B cell (primary cell): ENCODE data around the gene YOD1. TPM values are rescaled to one million over a fixed set of nuclear protein-coding genes. Genes with fewer than 3 reads are reported as not detected.

Experiments used
- ATAC-seq: fragments of 200-7000 bp; cut with Tn5 transposase; one replicate; pipeline ENCODE4 v1.10.0; 2021; ENCODE audit warnings: low read depth, mild to moderate bottlenecking, moderate number of reproducible peaks, moderate library complexity
- CTCF ChIA-PET: fragments of 350-600 bp; sonication (Branson Sonifier 250); formaldehyde crosslinking; loops from one replicate; lab custom pipeline; 2021; ENCODE audit warnings: antibody characterized with exemption, inconsistent platforms; lab: Charles Lee
- POLR2A ChIA-PET: fragments of 350-600 bp; sonication (Branson Sonifier 250); formaldehyde crosslinking; loops from one replicate; lab custom pipeline; 2021; ENCODE audit warnings: antibody characterized with exemption; lab: Charles Lee
- DNase-seq: peaks from one replicate; pipeline ENCODE4 v3.0.0; 2013
- H2AFZ ChIP-seq: 2 replicates; pipeline ENCODE4 v1.6.1; 2012; ENCODE audit warnings: mild to moderate bottlenecking, low read depth, low read length; ENCODE audit not compliant: insufficient read depth, poor library complexity, severe bottlenecking
- H3K27ac ChIP-seq, 2 donors: 1 replicate in 1 of 2; 2 replicates in 1 of 2; pipeline ENCODE4 v1.5.1; 2012 to 2013; ENCODE audit warnings: low read length in 2 of 2, mild to moderate bottlenecking in 2 of 2, moderate library complexity in 1 of 2
- H3K27me3 ChIP-seq, 4 experiments: fragments of 200-600 bp in 1 of 4; sonication (generic) in 1 of 4; replicated peaks in 1 of 4; 1 replicate in 2 of 4; 2 replicates in 2 of 4; pipeline versions ENCODE4 v1.6.1 to v1.7.0; 2013 to 2016; ENCODE audit warnings: low read length in 3 of 4, mild to moderate bottlenecking in 2 of 4, mixed read lengths in 1 of 4, moderate library complexity in 1 of 4; ENCODE audit not compliant: insufficient read depth in 4 of 4, control insufficient read depth in 3 of 4; ENCODE audit errors: control extremely low read depth in 1 of 4
- H3K36me3 ChIP-seq, 2 experiments: replicated peaks in 1 of 2; 1 replicate in 1 of 2; 2 replicates in 1 of 2; pipeline versions ENCODE4 v1.6.1 to v1.7.1; 2013; ENCODE audit warnings: low read length in 1 of 2; ENCODE audit not compliant: insufficient read depth in 2 of 2, control insufficient read depth in 1 of 2; ENCODE audit errors: control extremely low read depth in 1 of 2, extremely low read depth in 1 of 2
- H3K4me1 ChIP-seq, 2 donors: fragments of 200-600 bp in 1 of 2; sonication (generic) in 1 of 2; 1 replicate in 1 of 2; 2 replicates in 1 of 2; pipeline versions ENCODE4 v1.5.1 to v1.6.1; 2013 to 2017; ENCODE audit warnings: low read length in 2 of 2; ENCODE audit not compliant: control insufficient read depth in 2 of 2, insufficient read depth in 2 of 2
- H3K4me2 ChIP-seq: replicated peaks from 2 replicates; pipeline ENCODE3; 2012; ENCODE audit warnings: mild to moderate bottlenecking, low read depth, low read length; ENCODE audit not compliant: poor library complexity, severe bottlenecking
- H3K4me3 ChIP-seq, 5 experiments: fragments of 200-600 bp in 1 of 5; sonication (generic) in 1 of 5; 1 replicate in 3 of 5; 2 replicates in 2 of 5; pipeline versions ENCODE4 v1.5.1 to v1.7.0; 2011 to 2016; ENCODE audit warnings: low read length in 4 of 5, mild to moderate bottlenecking in 4 of 5, low read depth in 2 of 5, control low read depth in 1 of 5, moderate library complexity in 1 of 5; ENCODE audit not compliant: insufficient read depth in 1 of 5; ENCODE audit errors: control extremely low read depth in 1 of 5, extremely low read depth in 1 of 5
- H3K79me2 ChIP-seq: fragments of 200-600 bp; sonication (generic); one replicate; pipeline ENCODE4 v1.6.0; 2016; ENCODE audit warnings: low read length; ENCODE audit not compliant: control insufficient read depth, insufficient read depth
- H3K9ac ChIP-seq: fragments of 200-600 bp; sonication (generic); 2 replicates; pipeline ENCODE4 v1.6.1; 2017; ENCODE audit warnings: mild to moderate bottlenecking, low read length, moderate library complexity
- H3K9me3 ChIP-seq, 3 donors: one replicate each; pipeline versions ENCODE4 v1.6.1 to v1.7.1; 2013; ENCODE audit warnings: low read length in 2 of 3; ENCODE audit not compliant: control insufficient read depth in 2 of 3, insufficient read depth in 1 of 3; ENCODE audit errors: control extremely low read depth in 1 of 3
- H4K20me1 ChIP-seq: 2 replicates; pipeline ENCODE4 v1.6.0; 2012; ENCODE audit warnings: mild to moderate bottlenecking, low read length; ENCODE audit not compliant: insufficient read depth, control insufficient read depth, poor library complexity, severe bottlenecking
- H3K27ac Mint-ChIP-seq: one replicate; pipeline ENCODE4 v1.8.0; 2021; ENCODE audit warnings: mixed read lengths
- H3K27me3 Mint-ChIP-seq: one replicate; pipeline ENCODE4 v1.8.0; 2021; ENCODE audit warnings: mixed read lengths
- H3K4me1 Mint-ChIP-seq: one replicate; pipeline ENCODE4 v1.8.0; 2021; ENCODE audit warnings: mixed read lengths
- H3K4me3 Mint-ChIP-seq: one replicate; pipeline ENCODE4 v1.8.0; 2021; ENCODE audit warnings: mixed read lengths
- H3K9me3 Mint-ChIP-seq: one replicate; pipeline ENCODE4 v1.8.0; 2022; ENCODE audit warnings: mixed read lengths; ENCODE audit not compliant: insufficient read depth
- EZH2 ChIP-seq: IDR thresholded peaks from 2 replicates; pipeline ENCODE4 v1.6.1; 2012; ENCODE audit warnings: borderline replicate concordance, low read depth, mild to moderate bottlenecking, moderate library complexity, low read length; ENCODE audit not compliant: insufficient read depth, poor library complexity, severe bottlenecking
- WGBS: methylation state at CpG from one replicate; pipeline ENCODE4 v1.1.5; 2013; ENCODE audit warnings: missing lambda C conversion rate; ENCODE audit not compliant: insufficient coverage; 5-methylcytosine and 5-hydroxymethylcytosine counted together
- intact Hi-C: fragments of 100-400 bp; cut with micrococcal nuclease; formaldehyde crosslinking; loops from one replicate; pipeline ENCODE4 v1.10.0; 2022
- polyA plus RNA-seq: library from polyadenylated mRNA; depleted of rRNA; stranded (reverse); fragments of >200 nt; gene quantifications from 2 replicates; pipeline ENCODE4 v1.2.3, GENCODE V29; 2012
- total RNA-seq, 2 donors: library from RNA; stranded (reverse); fragments of 120-200 nt in 1 of 2; gene quantifications; 1 replicate in 1 of 2; 2 replicates in 1 of 2; pipeline versions ENCODE4 v1.2.3 to v1.2.4, GENCODE V29; 2013 to 2022
- TF ChIP-seq, protein P1 (sequence below): fragments of 200-600 bp; IDR thresholded peaks from one replicate; pipeline ENCODE4 v1.8.0; 2022; ENCODE audit warnings: antibody characterized with exemption, mild to moderate bottlenecking

YOD1 gene
- total and polyA plus RNA-seq, 2 donors (not counting 1 experiment from before 2014, with no cell fraction given): 2.3 to 9.4 TPM

- no peak overlapping the region for H2AFZ ChIP-seq
- POLR2A ChIA-PET: no interaction called here
- no peak for ATAC-seq
- H3K27me3 Mint-ChIP-seq: no peaks in the 10 kb centered on the region
- TF ChIP-seq, protein P1, sequence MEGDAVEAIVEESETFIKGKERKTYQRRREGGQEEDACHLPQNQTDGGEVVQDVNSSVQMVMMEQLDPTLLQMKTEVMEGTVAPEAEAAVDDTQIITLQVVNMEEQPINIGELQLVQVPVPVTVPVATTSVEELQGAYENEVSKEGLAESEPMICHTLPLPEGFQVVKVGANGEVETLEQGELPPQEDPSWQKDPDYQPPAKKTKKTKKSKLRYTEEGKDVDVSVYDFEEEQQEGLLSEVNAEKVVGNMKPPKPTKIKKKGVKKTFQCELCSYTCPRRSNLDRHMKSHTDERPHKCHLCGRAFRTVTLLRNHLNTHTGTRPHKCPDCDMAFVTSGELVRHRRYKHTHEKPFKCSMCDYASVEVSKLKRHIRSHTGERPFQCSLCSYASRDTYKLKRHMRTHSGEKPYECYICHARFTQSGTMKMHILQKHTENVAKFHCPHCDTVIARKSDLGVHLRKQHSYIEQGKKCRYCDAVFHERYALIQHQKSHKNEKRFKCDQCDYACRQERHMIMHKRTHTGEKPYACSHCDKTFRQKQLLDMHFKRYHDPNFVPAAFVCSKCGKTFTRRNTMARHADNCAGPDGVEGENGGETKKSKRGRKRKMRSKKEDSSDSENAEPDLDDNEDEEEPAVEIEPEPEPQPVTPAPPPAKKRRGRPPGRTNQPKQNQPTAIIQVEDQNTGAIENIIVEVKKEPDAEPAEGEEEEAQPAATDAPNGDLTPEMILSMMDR: no peak
- TF ChIP-seq EZH2: no peak
- no peak overlapping the region for H3K9ac ChIP-seq
- DNase-seq: no peak
- H3K4me3 Mint-ChIP-seq: no peak overlapping the region
- no peak overlapping the region for H3K4me2 ChIP-seq
- CTCF ChIA-PET: interaction anchor here (0.9 to 4.7 kb wide), 13 partner anchors 8 to 423 kb away, joined by 3 to 54 read pairs (median 6); partner anchors contain the start of genes PFKFB2 and YOD1
- intact Hi-C loops: loop anchor here (5.0 kb wide), 1 partner anchor 69 kb away; no protein-coding TSS in a partner anchor
- H3K4me1 ChIP-seq: peaks cover under 1% of the 10 kb centered on the region in 2 donors
- H4K20me1 ChIP-seq: no peaks in the 10 kb centered on the region
- no peak overlapping the region for H3K27ac Mint-ChIP-seq
- H3K27ac ChIP-seq: no peak overlapping the region
- H3K4me1 Mint-ChIP-seq: peaks cover 2% of the 10 kb centered on the region
- H3K36me3 ChIP-seq: peaks cover 3 to 12% of the 10 kb centered on the region in 2 experiments
- H3K79me2 ChIP-seq: no peaks in the 10 kb centered on the region
- no peak overlapping the region for H3K4me3 ChIP-seq
- H3K9me3 Mint-ChIP-seq: no peaks in the 10 kb centered on the region
- no peaks in the 10 kb centered on the region for H3K9me3 ChIP-seq
- 88% methylated on average over 3 of the region's 5 CpGs for WGBS
- no peaks in the 10 kb centered on the region for H3K27me3 ChIP-seq
Observed at GRCh38 chr1:207076181-207076955, 25.4 kb upstream of the YOD1 start.
